Right lobe of liver (tissue), 5 donors: Measurements from ENCODE around the gene CYBB. TPM values are rescaled to one million over a fixed set of nuclear protein-coding genes. Genes with fewer than 3 reads are reported as not detected.

Experiments
- total RNA-seq, 6 experiments: library from RNA; depleted of rRNA in 2 of 6; stranded (reverse); fragments of >200 nt in 2 of 6; fragmentation: NEBNext Ultra II Directional in 3 of 6; extraction: Animal tissue kit (Norgen Biotek cat#: 25700) in 3 of 6; gene quantifications; one replicate each; pipeline versions ENCODE4 v1.1.0 to v1.2.4, GENCODE V29; 2016 to 2023
- donor health status: DM: no; HTN: no; CAD: no.
- donor health status: DM: no; HTN: no; CAD: no.
- donor health status: DM: no; HTN: yes; CAD: no.
- donor health status: DM: no; HTN: yes; CAD: no.

CYBB gene
- total RNA-seq, 6 experiments from 2014 or later: 5.7 to 39.4 (median 10.0) TPM

Other genes with a start within 250 kb of the CYBB start
- under 1 TPM in 3 of 6 experiments, not detected in 3; 0.02 to 0.10 (median 0.07) TPM for gene LANCL3, start 208.4 kb upstream of the CYBB start, total RNA-seq
- gene XK, start 94.3 kb upstream of the CYBB start, total RNA-seq: 1 to 10 TPM in 5 of 6 experiments, under 1 TPM in 1; 0.56 to 4.5 (median 1.6) TPM
- 10 to 100 TPM; 13.1 to 24.4 (median 17.7) TPM for gene DYNLT3, start 67.5 kb downstream of the CYBB start, total RNA-seq
- 1 to 10 TPM; 1.1 to 2.9 (median 2.4) TPM for gene SYTL5, start 226.5 kb downstream of the CYBB start, total RNA-seq